GM21360 (cell line): ENCODE results near the gene HIBCH.
"Not testable (repeated sequence)": the region's sequence is repeated elsewhere in the genome, so short reads cannot be mapped to it uniquely, and the experiment has no call there.

Experiments used
- ATAC-seq: cut with Tn5 transposase; IDR thresholded peaks from one replicate; pipeline ENCODE4 v1.9.1; 2021; ENCODE audit warnings: mild to moderate bottlenecking, moderate library complexity; ENCODE audit not compliant: unreplicated experiment

The HIBCH gene

GRCh38 chr2:190165491-190165890 is 154.1 kb downstream of the HIBCH start:
- no peak for ATAC-seq

GRCh38 chr2:190162851-190163250 is 156.8 kb downstream of the HIBCH start:
- no peak for ATAC-seq

GRCh38 chr2:190159453-190159852 is 160.2 kb downstream of the HIBCH start:
- ATAC-seq: no peak

- ATAC-seq: no peak
These were observed 160.7 kb downstream of the HIBCH start for GRCh38 chr2:190158798-190159434.

GRCh38 chr2:190157613-190158528 is 161.8 kb downstream of the HIBCH start:
- ATAC-seq: not testable (repeated sequence)

- ATAC-seq: no peak
These were observed 163.0 kb downstream of the HIBCH start for GRCh38 chr2:190156530-190157212.
